ENCODE measurements around the gene WDR20. TPM values are rescaled to one million over a fixed set of nuclear protein-coding genes. Genes with fewer than 3 reads are reported as not detected.

WDR20 gene
- total and polyA plus RNA-seq, 10 of the 15 experiments (the other 5 are each of a cell fraction or from before 2014, with no cell fraction given), result 9.1 to 25.9 (median 18.4) TPM

DNA sequence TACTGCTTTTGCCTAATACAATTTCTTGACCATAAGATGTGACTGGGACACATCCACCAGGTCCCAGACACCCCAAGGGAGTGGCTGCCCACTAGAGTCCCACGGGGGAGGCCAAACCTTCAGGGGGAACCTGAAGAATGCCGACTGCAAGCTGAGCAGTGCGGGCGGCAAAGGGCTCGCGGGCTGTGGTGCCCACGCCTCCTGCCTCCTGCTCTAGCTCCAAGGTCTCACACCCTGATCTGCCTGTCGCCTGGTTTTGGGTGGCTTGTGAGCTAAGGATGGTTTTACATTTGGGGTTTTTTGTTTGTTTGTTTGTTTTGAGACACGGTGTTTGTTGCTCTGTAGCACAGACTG, 90.0 kb downstream of the WDR20 start:
- Histone ChIP-seq H3K9me3 (replicated peaks; ENCODE audit: control insufficient read depth, insufficient read depth, low read length) (no peaks in the 10 kb centered on the region), H2AFZ (ENCODE audit: control insufficient read depth, low read depth, low read length) (no peak overlapping the region), H3K4me3 (no peak overlapping the region), H3K36me3 (ENCODE audit: control insufficient read depth in 2 of 2, insufficient read depth in 2 of 2, low read length in 1 of 2) (no peaks in the 10 kb centered on the region), H3K27me3 (replicated peaks in 1 of 2; ENCODE audit: control insufficient read depth in 2 of 2, insufficient read depth in 2 of 2, low read length in 1 of 2) (no peaks in the 10 kb centered on the region; a peak in 1 of 4 replicates), H3K4me1 (ENCODE audit: control insufficient read depth, insufficient read depth, low read length) (no peaks in the 10 kb centered on the region), H3K4me2 (ENCODE audit: control insufficient read depth, insufficient read depth) (no peak overlapping the region), H3K9ac (ENCODE audit: control insufficient read depth, insufficient read depth, low read length) (no peak overlapping the region), H4K20me1 (ENCODE audit: control insufficient read depth, insufficient read depth) (no peaks in the 10 kb centered on the region), H3K79me2 (ENCODE audit: control insufficient read depth, insufficient read depth, low read length) (no peaks in the 10 kb centered on the region), H3K27ac (ENCODE audit: control insufficient read depth, insufficient read depth) (no peak overlapping the region)
- no peak for DNase-seq (ENCODE audit: low read depth, low spot score)
- in situ Hi-C loops (cut with MboI), result no loop called here
- FAIRE-seq, result no peak
- no peak for ATAC-seq
- ChIA-PET CTCF (interaction anchor here (1.0 kb wide), 1 partner anchor 133 kb away, joined by 3 read pairs; no protein-coding TSS in a partner anchor), RAD21 (ENCODE audit: unreplicated experiment) (no interaction called here), POLR2A (no interaction called here), SMC1A (ENCODE audit: uncharacterized antibody, unreplicated experiment) (no interaction called here)
- 69% methylated on average over 9 of the region's 9 CpGs for WGBS (ENCODE audit: insufficient coverage, insufficient replicate concordance, low lambda C conversion rate, missing lambda C conversion rate)
- TF ChIP-seq GABPA (IDR thresholded peaks at IDR 0.05; ENCODE audit: low read depth) (no peak), FOXK2 (IDR thresholded peaks at IDR 0.05) (no peak), TCF7 (IDR thresholded peaks at IDR 0.05; ENCODE audit: borderline replicate concordance) (no peak), JUNB (IDR thresholded peaks at IDR 0.05) (no peak), SUPT20H (IDR thresholded peaks at IDR 0.05; ENCODE audit: borderline replicate concordance, control insufficient read depth, low read depth, low read length) (no peak), MYB (IDR thresholded peaks at IDR 0.05; ENCODE audit: borderline replicate concordance, low read depth, low read length) (no peak), RFX5 (IDR thresholded peaks at IDR 0.05; ENCODE audit: low read depth, low read length) (no peak), EP300 (IDR thresholded peaks at IDR 0.05; ENCODE audit: borderline replicate concordance in 1 of 2, control insufficient read depth in 1 of 2, low read depth in 2 of 2, low read length in 2 of 2) (no peak)
- BruUV-seq (replicated peaks), result no TSS peak
- intact Hi-C loops (cut with micrococcal nuclease; ENCODE audit: unreplicated experiment), result no loop called here

All from GM12878 (cell line).